Esophagus muscularis mucosa (tissue), 4 donors: ENCODE data around the gene MAP3K4. TPM values are rescaled to one million over a fixed set of nuclear protein-coding genes. Genes with fewer than 3 reads are reported as not detected.
A peak's percentile ranks its signal among the peaks of the same experiment; 100 is the strongest.

Experiments
- DNase-seq: peaks from one replicate; pipeline ENCODE4 v3.0.0-alpha.2; 2017; ENCODE audit errors: extremely low spot score
- H3K27ac ChIP-seq, 4 donors: fragments of 200-600 bp; sonication (generic); replicated peaks in 1 of 4; 1 replicate in 3 of 4; 2 replicates in 1 of 4; pipeline ENCODE4 v1.5.1; 2016 to 2019; ENCODE audit warnings: mild to moderate bottlenecking in 1 of 4
- H3K27me3 ChIP-seq, 4 donors: fragments of 200-600 bp; sonication (generic); one replicate each; pipeline versions ENCODE4 v1.5.1 to v1.6.0; 2016 to 2019
- H3K36me3 ChIP-seq, 4 donors: fragments of 200-600 bp; sonication (generic); one replicate each; pipeline ENCODE4 v1.5.1; 2016 to 2019
- H3K4me1 ChIP-seq, 4 donors: fragments of 200-600 bp; sonication (generic); one replicate each; pipeline ENCODE4 v1.5.1; 2016 to 2019
- H3K4me3 ChIP-seq, 4 donors: fragments of 200-600 bp; sonication (generic); 1 replicate in 2 of 4; 2 replicates in 2 of 4; pipeline ENCODE4 v1.5.1; 2016 to 2019; ENCODE audit warnings: mild to moderate bottlenecking in 4 of 4, moderate library complexity in 1 of 4
- H3K9me3 ChIP-seq, 4 donors: fragments of 200-600 bp; sonication (generic); 1 replicate in 3 of 4; 2 replicates in 1 of 4; pipeline ENCODE4 v1.5.1; 2016 to 2019
- EP300 ChIP-seq: sonication (generic); formaldehyde crosslinking; IDR thresholded peaks from one replicate; pipeline ENCODE4 v1.6.1; 2017; ENCODE audit warnings: antibody characterized with exemption
- POLR2A ChIP-seq: fragments of 450-650 bp; IDR thresholded peaks from one replicate; pipeline ENCODE4 v1.6.1; 2017; ENCODE audit warnings: antibody characterized with exemption, moderate library complexity, mild to moderate bottlenecking, low read depth
- POLR2AphosphoS5 ChIP-seq, 2 donors: sonication (generic); formaldehyde crosslinking; IDR thresholded peaks; one replicate each; pipeline ENCODE4 v1.6.1; 2017; ENCODE audit warnings: antibody characterized with exemption in 2 of 2
- WGBS: methylation state at CpG from one replicate; pipeline ENCODE4 v1.1.5; 2018; 5-methylcytosine and 5-hydroxymethylcytosine counted together
- intact Hi-C: fragments of 100-400 bp; cut with DNase I; formaldehyde crosslinking; loops from one replicate; pipeline ENCODE4 v1.15.1; 2023
- total RNA-seq, 4 donors: library from RNA; depleted of rRNA; stranded (reverse); fragments of >200 nt; gene quantifications; one replicate each; pipeline versions ENCODE4 v1.1.0 to v1.2.1, GENCODE V29; 2016
- TF ChIP-seq, protein P1 (sequence below), 3 experiments: fragments of 200-600 bp in 2 of 3; fragments of 450-650 bp in 1 of 3; sonication (generic) in 2 of 3; IDR thresholded peaks; one replicate each; pipeline ENCODE4 v1.5.1; 2017 to 2019; ENCODE audit warnings: antibody characterized with exemption in 3 of 3, mild to moderate bottlenecking in 2 of 3, moderate library complexity in 1 of 3

The MAP3K4 gene
- total RNA-seq, 4 donors from 2014 or later, result 17.9 to 22.8 (median 21.5) TPM

DNA sequence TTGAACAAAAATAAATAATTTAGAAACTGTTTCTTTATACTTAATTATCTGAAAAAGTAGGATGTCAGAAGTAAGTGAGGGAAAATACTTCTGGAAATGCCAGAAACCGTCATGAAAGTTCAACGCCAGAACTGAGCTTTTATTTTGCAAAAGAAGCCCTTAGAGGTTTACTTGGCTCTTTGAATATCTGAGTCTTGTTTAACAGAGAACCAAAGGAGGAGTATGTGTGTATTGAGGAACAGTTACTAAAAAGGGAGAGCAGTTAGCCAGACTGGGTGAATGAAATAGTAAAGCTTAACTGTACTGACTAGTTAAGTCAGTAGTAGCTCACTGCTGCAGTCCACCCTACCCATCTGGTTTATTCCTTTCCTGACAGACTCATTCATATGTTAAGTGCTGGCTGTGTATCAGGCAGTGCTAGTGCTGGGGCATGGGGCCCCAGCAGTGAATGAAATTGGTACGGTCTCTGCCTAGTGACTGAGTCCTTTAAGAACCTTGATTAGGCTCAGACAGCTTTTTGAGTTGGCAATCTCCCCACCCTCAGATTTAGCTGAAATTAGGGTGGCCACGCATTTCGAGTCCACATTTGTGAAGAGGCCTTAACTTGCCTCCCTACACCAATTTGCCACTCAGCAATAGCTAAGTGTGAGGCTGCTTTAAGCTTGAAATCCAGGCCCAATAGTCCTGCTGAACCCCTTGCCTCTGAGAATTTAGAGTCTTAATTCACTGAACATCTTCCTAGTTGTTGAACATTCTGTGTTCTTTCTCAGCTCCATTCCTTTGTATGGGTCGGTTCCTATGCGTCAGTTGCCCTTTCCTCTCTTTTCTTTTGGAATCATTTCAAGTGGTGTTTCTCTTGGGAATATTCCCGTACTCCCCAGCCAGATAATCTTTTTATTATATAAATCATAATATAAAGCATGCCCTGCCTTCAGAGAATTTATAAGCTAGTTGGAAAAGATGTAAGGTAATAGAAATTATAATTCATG, 20.2 kb downstream of the MAP3K4 start:
- no peak for DNase-seq
- 48% methylated on average over 8 of the region's 8 CpGs for WGBS
- Histone ChIP-seq H3K4me3 (no peak overlapping the region), H3K36me3 (no peaks in the 10 kb centered on the region), H3K9me3 (no peaks in the 10 kb centered on the region), H3K27me3 (no peaks in the 10 kb centered on the region), H3K4me1 (peaks cover 25 to 37% (median 32%) of the 10 kb centered on the region in 4 donors), H3K27ac (peak overlapping the region in 2 of 4 donors; percentile 11 to 35)
- TF ChIP-seq POLR2AphosphoS5 (IDR thresholded peaks at IDR 0.05) (no peak), EP300 (no peak), POLR2A (no peak)
- TF ChIP-seq, protein P1, sequence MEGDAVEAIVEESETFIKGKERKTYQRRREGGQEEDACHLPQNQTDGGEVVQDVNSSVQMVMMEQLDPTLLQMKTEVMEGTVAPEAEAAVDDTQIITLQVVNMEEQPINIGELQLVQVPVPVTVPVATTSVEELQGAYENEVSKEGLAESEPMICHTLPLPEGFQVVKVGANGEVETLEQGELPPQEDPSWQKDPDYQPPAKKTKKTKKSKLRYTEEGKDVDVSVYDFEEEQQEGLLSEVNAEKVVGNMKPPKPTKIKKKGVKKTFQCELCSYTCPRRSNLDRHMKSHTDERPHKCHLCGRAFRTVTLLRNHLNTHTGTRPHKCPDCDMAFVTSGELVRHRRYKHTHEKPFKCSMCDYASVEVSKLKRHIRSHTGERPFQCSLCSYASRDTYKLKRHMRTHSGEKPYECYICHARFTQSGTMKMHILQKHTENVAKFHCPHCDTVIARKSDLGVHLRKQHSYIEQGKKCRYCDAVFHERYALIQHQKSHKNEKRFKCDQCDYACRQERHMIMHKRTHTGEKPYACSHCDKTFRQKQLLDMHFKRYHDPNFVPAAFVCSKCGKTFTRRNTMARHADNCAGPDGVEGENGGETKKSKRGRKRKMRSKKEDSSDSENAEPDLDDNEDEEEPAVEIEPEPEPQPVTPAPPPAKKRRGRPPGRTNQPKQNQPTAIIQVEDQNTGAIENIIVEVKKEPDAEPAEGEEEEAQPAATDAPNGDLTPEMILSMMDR (IDR thresholded peaks at IDR 0.05), result no peak
- intact Hi-C loops, result no loop called here

- Histone ChIP-seq H3K4me3 (no peak overlapping the region), H3K9me3 (no peaks in the 10 kb centered on the region), H3K4me1 (peaks cover 25 to 45% (median 33%) of the 10 kb centered on the region in 4 donors), H3K27ac (no peak overlapping the region), H3K27me3 (no peaks in the 10 kb centered on the region), H3K36me3 (no peaks in the 10 kb centered on the region)
- no peak for DNase-seq
- TF ChIP-seq, protein P1 (IDR thresholded peaks at IDR 0.05), result no peak
- TF ChIP-seq EP300 (no peak), POLR2AphosphoS5 (IDR thresholded peaks at IDR 0.05) (no peak), POLR2A (no peak)
- intact Hi-C loops, result no loop called here
- WGBS, result 91% methylated on average over 4 of the region's 4 CpGs
Measured at GRCh38 chr6:161013695-161014094, 22.1 kb downstream of the MAP3K4 start.

DNA sequence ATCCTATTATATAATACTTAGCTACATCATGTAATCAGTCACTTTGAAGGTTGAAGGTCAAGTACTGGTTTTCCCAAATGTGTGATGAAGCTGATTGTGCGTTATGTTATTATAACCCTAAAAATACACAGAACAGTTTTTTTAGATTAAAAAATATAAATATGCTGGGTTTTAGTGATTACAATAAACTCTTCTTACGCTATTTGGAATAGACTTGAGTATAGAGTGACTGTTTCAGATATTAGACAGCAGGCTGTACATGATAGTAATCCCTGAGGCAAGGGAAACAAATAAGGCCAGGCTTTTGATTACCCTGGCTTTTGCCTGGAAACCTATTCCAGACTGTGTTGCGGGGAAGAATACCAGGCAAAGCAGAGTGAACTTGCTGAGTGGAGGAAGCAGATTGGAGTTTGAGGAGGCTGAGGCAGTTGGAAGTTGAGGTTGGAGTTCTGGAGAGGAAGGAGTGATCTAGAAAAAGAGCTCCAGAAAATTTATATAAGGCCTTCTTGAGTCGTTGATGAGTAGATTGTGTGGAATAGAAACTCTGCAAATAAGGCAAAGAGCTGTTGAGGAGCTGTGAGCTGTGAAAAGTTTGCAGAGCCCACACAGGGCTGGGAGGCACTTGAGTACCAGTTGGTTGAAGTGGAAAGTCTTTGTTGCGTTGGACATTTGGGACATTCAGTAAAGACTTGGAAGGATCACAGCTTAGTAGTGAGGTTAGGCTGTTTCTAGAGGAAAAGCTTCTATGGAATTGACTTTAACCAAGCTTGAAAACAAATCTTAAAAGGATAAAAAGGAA, 26.4 kb downstream of the MAP3K4 start:
- DNase-seq, result no peak
- Histone ChIP-seq H3K27ac (no peak overlapping the region), H3K4me3 (no peak overlapping the region), H3K4me1 (peaks cover under 1 to 27% (median 6%) of the 10 kb centered on the region in 4 donors), H3K9me3 (no peaks in the 10 kb centered on the region), H3K27me3 (no peaks in the 10 kb centered on the region), H3K36me3 (no peaks in the 10 kb centered on the region)
- 95% methylated on average over 5 of the region's 5 CpGs for WGBS
- TF ChIP-seq EP300 (no peak), POLR2A (no peak), POLR2AphosphoS5 (IDR thresholded peaks at IDR 0.05) (no peak)
- TF ChIP-seq, protein P1 (IDR thresholded peaks at IDR 0.05), result no peak
- intact Hi-C loops, result no loop called here

DNA sequence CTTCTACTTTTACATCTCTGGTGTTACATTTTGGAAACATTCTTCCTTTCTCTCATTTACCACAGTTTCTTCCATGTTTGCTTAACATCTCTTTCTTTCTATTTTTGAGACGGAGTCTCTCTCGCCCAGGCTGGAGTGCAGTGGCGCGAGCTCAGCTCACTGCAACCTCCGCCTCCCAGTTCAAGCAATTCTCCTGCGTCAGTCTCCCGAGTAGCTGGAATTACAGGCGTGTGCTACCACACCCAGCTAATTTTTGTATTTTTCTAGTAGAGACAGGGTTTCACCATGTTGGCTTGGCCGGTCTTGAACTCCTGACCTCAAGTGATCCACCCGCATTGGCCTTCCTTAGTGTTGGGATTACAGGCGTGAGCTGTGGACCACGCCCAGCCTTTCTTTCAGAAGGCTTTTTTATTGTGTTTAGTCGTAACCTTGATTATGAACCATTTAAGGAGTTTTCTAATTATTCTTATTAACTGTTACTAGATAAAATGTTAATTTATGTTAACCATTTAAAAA, 27.8 kb downstream of the MAP3K4 start:
- Histone ChIP-seq H3K4me1 (peaks cover 0 to 14% (median 5%) of the 10 kb centered on the region in 4 donors), H3K4me3 (no peak overlapping the region), H3K36me3 (no peaks in the 10 kb centered on the region), H3K27ac (no peak overlapping the region), H3K9me3 (no peaks in the 10 kb centered on the region), H3K27me3 (no peaks in the 10 kb centered on the region)
- no peak for DNase-seq
- TF ChIP-seq, protein P1 (IDR thresholded peaks at IDR 0.05), result no peak
- TF ChIP-seq POLR2A (no peak), POLR2AphosphoS5 (IDR thresholded peaks at IDR 0.05) (no peak), EP300 (no peak)
- intact Hi-C loops, result no loop called here
- 96% methylated on average over 13 of the region's 13 CpGs for WGBS
